Measurements from ENCODE around the gene INTS6L.

DNA sequence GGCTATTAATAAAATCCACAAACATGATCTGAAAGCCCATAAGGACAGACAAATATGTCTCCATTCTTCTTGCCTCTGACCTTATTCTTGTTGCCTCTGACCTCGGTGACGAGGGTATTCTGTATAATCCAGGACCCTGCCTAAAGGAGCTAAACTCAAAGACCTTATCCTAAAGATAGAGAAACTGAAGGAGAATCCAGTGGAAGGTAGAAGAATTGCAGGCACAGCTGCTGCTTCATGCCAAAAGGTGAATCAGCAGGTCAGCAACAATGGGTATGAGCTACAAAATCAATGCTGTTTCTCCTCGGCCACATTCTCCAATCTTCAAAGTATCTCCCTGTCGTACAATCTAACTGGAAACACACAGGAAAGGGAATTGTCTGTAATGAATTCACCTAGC is 71.4 kb downstream of the INTS6L start:
- TF ChIP-seq, protein P1, sequence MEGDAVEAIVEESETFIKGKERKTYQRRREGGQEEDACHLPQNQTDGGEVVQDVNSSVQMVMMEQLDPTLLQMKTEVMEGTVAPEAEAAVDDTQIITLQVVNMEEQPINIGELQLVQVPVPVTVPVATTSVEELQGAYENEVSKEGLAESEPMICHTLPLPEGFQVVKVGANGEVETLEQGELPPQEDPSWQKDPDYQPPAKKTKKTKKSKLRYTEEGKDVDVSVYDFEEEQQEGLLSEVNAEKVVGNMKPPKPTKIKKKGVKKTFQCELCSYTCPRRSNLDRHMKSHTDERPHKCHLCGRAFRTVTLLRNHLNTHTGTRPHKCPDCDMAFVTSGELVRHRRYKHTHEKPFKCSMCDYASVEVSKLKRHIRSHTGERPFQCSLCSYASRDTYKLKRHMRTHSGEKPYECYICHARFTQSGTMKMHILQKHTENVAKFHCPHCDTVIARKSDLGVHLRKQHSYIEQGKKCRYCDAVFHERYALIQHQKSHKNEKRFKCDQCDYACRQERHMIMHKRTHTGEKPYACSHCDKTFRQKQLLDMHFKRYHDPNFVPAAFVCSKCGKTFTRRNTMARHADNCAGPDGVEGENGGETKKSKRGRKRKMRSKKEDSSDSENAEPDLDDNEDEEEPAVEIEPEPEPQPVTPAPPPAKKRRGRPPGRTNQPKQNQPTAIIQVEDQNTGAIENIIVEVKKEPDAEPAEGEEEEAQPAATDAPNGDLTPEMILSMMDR (IDR thresholded peaks at IDR 0.05), result no peak
- no peak for TF ChIP-seq POLR2A (IDR thresholded peaks at IDR 0.05)
